SK-N-SH treated with all-trans-retinoic acid at 6 μM for 48 hours (cell line): Measurements from ENCODE around the gene PIM3.

Experiments
- ATAC-seq: fragments of 200-7000 bp; cut with Tn5 transposase; 3 replicates; pipeline ENCODE4 v1.9.1; 2020; ENCODE audit warnings: mild to moderate bottlenecking, moderate library complexity
- BACH2 ChIP-seq: fragments of 250-450 bp; sonication (Bioruptor Pico); IDR thresholded peaks from 2 replicates; pipeline ENCODE4 v1.9.0; 2021; ENCODE audit warnings: mild to moderate bottlenecking, borderline replicate concordance
- CSDC2 ChIP-seq: fragments of 250-450 bp; sonication (Bioruptor Pico); IDR thresholded peaks from 2 replicates; pipeline ENCODE4 v1.5.0; 2020; ENCODE audit warnings: mild to moderate bottlenecking, moderate library complexity
- ESRRG ChIP-seq: fragments of 250-450 bp; sonication (Bioruptor Pico); IDR thresholded peaks from 2 replicates; pipeline ENCODE4 v1.6.1; 2021; ENCODE audit warnings: mild to moderate bottlenecking
- OSR1 ChIP-seq: fragments of 250-450 bp; sonication (Bioruptor Pico); IDR thresholded peaks from 2 replicates; pipeline ENCODE4 v1.8.0; 2022; ENCODE audit warnings: moderate library complexity, mild to moderate bottlenecking, inconsistent platforms
- PATZ1 ChIP-seq: fragments of 250-450 bp; sonication (Bioruptor Pico); IDR thresholded peaks from 2 replicates; pipeline ENCODE4 v1.8.0; 2020; ENCODE audit warnings: mild to moderate bottlenecking, moderate library complexity, borderline replicate concordance
- PPARA ChIP-seq: fragments of 250-450 bp; sonication (Bioruptor Pico); IDR thresholded peaks from 2 replicates; pipeline ENCODE4 v1.5.0; 2020; ENCODE audit warnings: mild to moderate bottlenecking, borderline replicate concordance
- RARB ChIP-seq: fragments of 250-450 bp; sonication (Bioruptor Pico); IDR thresholded peaks from 2 replicates; pipeline ENCODE4 v1.8.0; 2021; ENCODE audit warnings: mild to moderate bottlenecking, moderate library complexity
- SNAI2 ChIP-seq: fragments of 250-450 bp; sonication (Bioruptor Pico); IDR thresholded peaks from 2 replicates; pipeline ENCODE4 v1.5.0; 2020; ENCODE audit warnings: mild to moderate bottlenecking, moderate library complexity
- TOX ChIP-seq: fragments of 250-450 bp; sonication (Bioruptor Pico); IDR thresholded peaks from 2 replicates; pipeline ENCODE4 v1.8.0; 2021; ENCODE audit warnings: mild to moderate bottlenecking, moderate library complexity, borderline replicate concordance
- TSHZ2 ChIP-seq: fragments of 250-450 bp; sonication (Bioruptor Pico); IDR thresholded peaks from 2 replicates; pipeline ENCODE4 v1.5.0; 2020; ENCODE audit warnings: mild to moderate bottlenecking, moderate library complexity
- ZFP3 ChIP-seq: fragments of 250-450 bp; sonication (Bioruptor Pico); IDR thresholded peaks from 2 replicates; pipeline ENCODE4 v1.5.0; 2020; ENCODE audit warnings: mild to moderate bottlenecking, moderate library complexity
- ZFP30 ChIP-seq: fragments of 450-650 bp; formaldehyde crosslinking; IDR thresholded peaks from 2 replicates; pipeline ENCODE4 v1.5.0; 2022; ENCODE audit warnings: mild to moderate bottlenecking, moderate library complexity
- ZNF565 ChIP-seq: fragments of 450-650 bp; formaldehyde crosslinking; conservative IDR thresholded peaks from 2 replicates; pipeline ENCODE4 v1.5.0; 2020; ENCODE audit warnings: low read depth, mild to moderate bottlenecking, moderate library complexity
- ZNF70 ChIP-seq: fragments of 450-650 bp; formaldehyde crosslinking; IDR thresholded peaks from 2 replicates; pipeline ENCODE4 v1.5.0; 2020; ENCODE audit warnings: mild to moderate bottlenecking, moderate library complexity
- ZNF8 ChIP-seq: fragments of 450-650 bp; formaldehyde crosslinking; IDR thresholded peaks from 2 replicates; pipeline ENCODE4 v1.5.0; 2020; ENCODE audit warnings: mild to moderate bottlenecking, moderate library complexity
- TF ChIP-seq, protein P1 (sequence below): fragments of 250-450 bp; sonication (Bioruptor Pico); IDR thresholded peaks from 2 replicates; pipeline ENCODE4 v1.5.1; 2020; ENCODE audit warnings: low read depth, mild to moderate bottlenecking, moderate library complexity
- TF ChIP-seq, protein P2 (sequence below): fragments of 250-450 bp; sonication (Bioruptor Pico); IDR thresholded peaks from 2 replicates; pipeline ENCODE4 v1.5.1; 2021; ENCODE audit warnings: mild to moderate bottlenecking, moderate library complexity

Gene PIM3

GRCh38 chr22:50008151-50009040, 47.8 kb downstream of the PIM3 start:
- no peak for ATAC-seq
- TF ChIP-seq SNAI2 (CRISPR knock-in tag) (no peak), ESRRG (CRISPR knock-in tag) (no peak), RARB (CRISPR knock-in tag) (no peak), TSHZ2 (no peak), ZFP30 (no peak), OSR1 (no peak), PPARA (no peak), TOX (CRISPR knock-in tag) (no peak), CSDC2 (CRISPR knock-in tag) (no peak), PATZ1 (CRISPR knock-in tag) (no peak), ZFP3 (CRISPR knock-in tag) (no peak), BACH2 (CRISPR knock-in tag) (no peak), ZNF70 (CRISPR knock-in tag) (no peak), ZNF8 (CRISPR knock-in tag) (no peak), ZNF565 (CRISPR knock-in tag) (no peak)
- TF ChIP-seq, protein P1, sequence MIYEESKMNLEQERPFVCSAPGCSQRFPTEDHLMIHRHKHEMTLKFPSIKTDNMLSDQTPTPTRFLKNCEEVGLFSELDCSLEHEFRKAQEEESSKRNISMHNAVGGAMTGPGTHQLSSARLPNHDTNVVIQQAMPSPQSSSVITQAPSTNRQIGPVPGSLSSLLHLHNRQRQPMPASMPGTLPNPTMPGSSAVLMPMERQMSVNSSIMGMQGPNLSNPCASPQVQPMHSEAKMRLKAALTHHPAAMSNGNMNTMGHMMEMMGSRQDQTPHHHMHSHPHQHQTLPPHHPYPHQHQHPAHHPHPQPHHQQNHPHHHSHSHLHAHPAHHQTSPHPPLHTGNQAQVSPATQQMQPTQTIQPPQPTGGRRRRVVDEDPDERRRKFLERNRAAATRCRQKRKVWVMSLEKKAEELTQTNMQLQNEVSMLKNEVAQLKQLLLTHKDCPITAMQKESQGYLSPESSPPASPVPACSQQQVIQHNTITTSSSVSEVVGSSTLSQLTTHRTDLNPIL, result no peak
- TF ChIP-seq, protein P2, sequence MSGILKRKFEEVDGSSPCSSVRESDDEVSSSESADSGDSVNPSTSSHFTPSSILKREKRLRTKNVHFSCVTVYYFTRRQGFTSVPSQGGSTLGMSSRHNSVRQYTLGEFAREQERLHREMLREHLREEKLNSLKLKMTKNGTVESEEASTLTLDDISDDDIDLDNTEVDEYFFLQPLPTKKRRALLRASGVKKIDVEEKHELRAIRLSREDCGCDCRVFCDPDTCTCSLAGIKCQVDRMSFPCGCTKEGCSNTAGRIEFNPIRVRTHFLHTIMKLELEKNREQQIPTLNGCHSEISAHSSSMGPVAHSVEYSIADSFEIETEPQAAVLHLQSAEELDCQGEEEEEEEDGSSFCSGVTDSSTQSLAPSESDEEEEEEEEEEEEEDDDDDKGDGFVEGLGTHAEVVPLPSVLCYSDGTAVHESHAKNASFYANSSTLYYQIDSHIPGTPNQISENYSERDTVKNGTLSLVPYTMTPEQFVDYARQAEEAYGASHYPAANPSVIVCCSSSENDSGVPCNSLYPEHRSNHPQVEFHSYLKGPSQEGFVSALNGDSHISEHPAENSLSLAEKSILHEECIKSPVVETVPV, result no peak

- ATAC-seq, result no peak
- TF ChIP-seq TSHZ2 (no peak), OSR1 (no peak), TOX (CRISPR knock-in tag) (no peak), PPARA (no peak), CSDC2 (CRISPR knock-in tag) (no peak), ZFP30 (no peak), BACH2 (CRISPR knock-in tag) (no peak)
- TF ChIP-seq, protein P2, result no peak
- TF ChIP-seq, protein P1, result no peak
Observed at GRCh38 chr22:50009251-50009650, 48.7 kb downstream of the PIM3 start.
